ENCODE data around the gene SLC12A1.

- TF ChIP-seq CTCF (IDR thresholded peaks at IDR 0.05) = peak; percentile 56 to 80 (median 68)
- no peak for TF ChIP-seq POLR2A (IDR thresholded peaks at IDR 0.05)
Measured at GRCh38 chr15:48352474-48353072, 146.5 kb downstream of the SLC12A1 start.
